ENCODE measurements around the gene MIA. TPM values are rescaled to one million over a fixed set of nuclear protein-coding genes. Genes with fewer than 3 reads are reported as not detected.

Gene MIA
- total and polyA plus RNA-seq, 9 of the 15 experiments (the other 6 are each of a cell fraction or from before 2014, with no cell fraction given): 0.21 TPM; not detected in 8

DNA sequence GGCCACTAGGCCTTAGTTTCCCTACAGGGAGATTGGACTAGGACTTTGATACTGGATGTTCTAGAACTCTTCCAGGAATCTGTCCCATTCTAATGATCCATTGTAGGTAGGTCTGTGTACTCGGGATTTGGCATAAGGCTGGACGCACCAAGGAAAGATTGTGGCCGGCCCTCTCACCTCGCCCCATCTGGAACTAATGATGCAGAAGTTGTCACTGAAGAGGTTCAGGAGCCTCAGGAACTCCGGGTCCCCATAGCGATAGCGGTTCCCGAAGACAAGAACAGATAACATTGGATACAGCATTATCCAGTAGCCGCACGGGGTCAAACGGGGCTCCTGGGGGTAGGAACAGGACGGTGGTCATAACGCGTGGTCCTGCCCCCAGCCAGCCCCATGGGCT is 34.8 kb downstream of the MIA start (continued):
- no peak for TF ChIP-seq SP1 (CRISPR knock-in tag; IDR thresholded peaks at IDR 0.05)
- TF ChIP-seq DACH1 (IDR thresholded peaks at IDR 0.05; ENCODE audit: partially characterized antibody): no peak
- TF ChIP-seq, protein P1, sequence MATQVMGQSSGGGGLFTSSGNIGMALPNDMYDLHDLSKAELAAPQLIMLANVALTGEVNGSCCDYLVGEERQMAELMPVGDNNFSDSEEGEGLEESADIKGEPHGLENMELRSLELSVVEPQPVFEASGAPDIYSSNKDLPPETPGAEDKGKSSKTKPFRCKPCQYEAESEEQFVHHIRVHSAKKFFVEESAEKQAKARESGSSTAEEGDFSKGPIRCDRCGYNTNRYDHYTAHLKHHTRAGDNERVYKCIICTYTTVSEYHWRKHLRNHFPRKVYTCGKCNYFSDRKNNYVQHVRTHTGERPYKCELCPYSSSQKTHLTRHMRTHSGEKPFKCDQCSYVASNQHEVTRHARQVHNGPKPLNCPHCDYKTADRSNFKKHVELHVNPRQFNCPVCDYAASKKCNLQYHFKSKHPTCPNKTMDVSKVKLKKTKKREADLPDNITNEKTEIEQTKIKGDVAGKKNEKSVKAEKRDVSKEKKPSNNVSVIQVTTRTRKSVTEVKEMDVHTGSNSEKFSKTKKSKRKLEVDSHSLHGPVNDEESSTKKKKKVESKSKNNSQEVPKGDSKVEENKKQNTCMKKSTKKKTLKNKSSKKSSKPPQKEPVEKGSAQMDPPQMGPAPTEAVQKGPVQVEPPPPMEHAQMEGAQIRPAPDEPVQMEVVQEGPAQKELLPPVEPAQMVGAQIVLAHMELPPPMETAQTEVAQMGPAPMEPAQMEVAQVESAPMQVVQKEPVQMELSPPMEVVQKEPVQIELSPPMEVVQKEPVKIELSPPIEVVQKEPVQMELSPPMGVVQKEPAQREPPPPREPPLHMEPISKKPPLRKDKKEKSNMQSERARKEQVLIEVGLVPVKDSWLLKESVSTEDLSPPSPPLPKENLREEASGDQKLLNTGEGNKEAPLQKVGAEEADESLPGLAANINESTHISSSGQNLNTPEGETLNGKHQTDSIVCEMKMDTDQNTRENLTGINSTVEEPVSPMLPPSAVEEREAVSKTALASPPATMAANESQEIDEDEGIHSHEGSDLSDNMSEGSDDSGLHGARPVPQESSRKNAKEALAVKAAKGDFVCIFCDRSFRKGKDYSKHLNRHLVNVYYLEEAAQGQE (IDR thresholded peaks at IDR 0.05; ENCODE audit: borderline replicate concordance): no peak
- TF ChIP-seq, protein P1 (CRISPR knock-in tag; IDR thresholded peaks at IDR 0.05; ENCODE audit: low read depth): no peak
- no peak for TF ChIP-seq ZNF140 (CRISPR knock-in tag; IDR thresholded peaks at IDR 0.05)
- TF ChIP-seq, protein P2, sequence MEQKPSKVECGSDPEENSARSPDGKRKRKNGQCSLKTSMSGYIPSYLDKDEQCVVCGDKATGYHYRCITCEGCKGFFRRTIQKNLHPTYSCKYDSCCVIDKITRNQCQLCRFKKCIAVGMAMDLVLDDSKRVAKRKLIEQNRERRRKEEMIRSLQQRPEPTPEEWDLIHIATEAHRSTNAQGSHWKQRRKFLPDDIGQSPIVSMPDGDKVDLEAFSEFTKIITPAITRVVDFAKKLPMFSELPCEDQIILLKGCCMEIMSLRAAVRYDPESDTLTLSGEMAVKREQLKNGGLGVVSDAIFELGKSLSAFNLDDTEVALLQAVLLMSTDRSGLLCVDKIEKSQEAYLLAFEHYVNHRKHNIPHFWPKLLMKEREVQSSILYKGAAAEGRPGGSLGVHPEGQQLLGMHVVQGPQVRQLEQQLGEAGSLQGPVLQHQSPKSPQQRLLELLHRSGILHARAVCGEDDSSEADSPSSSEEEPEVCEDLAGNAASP (IDR thresholded peaks at IDR 0.05): no peak
- TF ChIP-seq, protein P3, sequence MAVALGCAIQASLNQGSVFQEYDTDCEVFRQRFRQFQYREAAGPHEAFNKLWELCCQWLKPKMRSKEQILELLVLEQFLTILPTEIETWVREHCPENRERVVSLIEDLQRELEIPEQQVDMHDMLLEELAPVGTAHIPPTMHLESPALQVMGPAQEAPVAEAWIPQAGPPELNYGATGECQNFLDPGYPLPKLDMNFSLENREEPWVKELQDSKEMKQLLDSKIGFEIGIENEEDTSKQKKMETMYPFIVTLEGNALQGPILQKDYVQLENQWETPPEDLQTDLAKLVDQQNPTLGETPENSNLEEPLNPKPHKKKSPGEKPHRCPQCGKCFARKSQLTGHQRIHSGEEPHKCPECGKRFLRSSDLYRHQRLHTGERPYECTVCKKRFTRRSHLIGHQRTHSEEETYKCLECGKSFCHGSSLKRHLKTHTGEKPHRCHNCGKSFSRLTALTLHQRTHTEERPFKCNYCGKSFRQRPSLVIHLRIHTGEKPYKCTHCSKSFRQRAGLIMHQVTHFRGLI (CRISPR knock-in tag; IDR thresholded peaks at IDR 0.05): no peak
- no peak for TF ChIP-seq ATF1 (CRISPR knock-in tag; IDR thresholded peaks at IDR 0.05)
- TF ChIP-seq ATF1 (tag; IDR thresholded peaks at IDR 0.05): no peak
- no peak for TF ChIP-seq RNF219 (CRISPR knock-in tag; IDR thresholded peaks at IDR 0.05)
- TF ChIP-seq, protein P4, sequence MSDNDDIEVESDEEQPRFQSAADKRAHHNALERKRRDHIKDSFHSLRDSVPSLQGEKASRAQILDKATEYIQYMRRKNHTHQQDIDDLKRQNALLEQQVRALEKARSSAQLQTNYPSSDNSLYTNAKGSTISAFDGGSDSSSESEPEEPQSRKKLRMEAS (CRISPR knock-in tag; IDR thresholded peaks at IDR 0.05): 0 out of 2 replicates have a peak, but pooled peaks have one; percentile 5

All from K562 (cell line).